ENCODE results near the gene DNAH7. TPM values are rescaled to one million over a fixed set of nuclear protein-coding genes. Genes with fewer than 3 reads are reported as not detected.

Gene DNAH7
- total RNA-seq, 1 donor from 2014 or later = 2.6 TPM

GRCh38 chr2:195820867-195821565, 247.6 kb downstream of the DNAH7 start:
- H3K4me3 Mint-ChIP-seq (ENCODE audit: unreplicated experiment) = no peak overlapping the region
- H3K27ac Mint-ChIP-seq (ENCODE audit: unreplicated experiment) = no peak overlapping the region
- no peaks in the 10 kb centered on the region for H3K9me3 Mint-ChIP-seq (ENCODE audit: unreplicated experiment)
- H3K4me1 Mint-ChIP-seq (ENCODE audit: unreplicated experiment) = no peaks in the 10 kb centered on the region
- TF ChIP-seq CTCF (IDR thresholded peaks at IDR 0.05; ENCODE audit: unreplicated experiment) = no peak
- H3K27me3 Mint-ChIP-seq (ENCODE audit: unreplicated experiment) = no peaks in the 10 kb centered on the region
- no peak for DNase-seq (ENCODE audit: low spot score)
- H3K36me3 Mint-ChIP-seq (ENCODE audit: low read depth, unreplicated experiment) = no peaks in the 10 kb centered on the region

DNA sequence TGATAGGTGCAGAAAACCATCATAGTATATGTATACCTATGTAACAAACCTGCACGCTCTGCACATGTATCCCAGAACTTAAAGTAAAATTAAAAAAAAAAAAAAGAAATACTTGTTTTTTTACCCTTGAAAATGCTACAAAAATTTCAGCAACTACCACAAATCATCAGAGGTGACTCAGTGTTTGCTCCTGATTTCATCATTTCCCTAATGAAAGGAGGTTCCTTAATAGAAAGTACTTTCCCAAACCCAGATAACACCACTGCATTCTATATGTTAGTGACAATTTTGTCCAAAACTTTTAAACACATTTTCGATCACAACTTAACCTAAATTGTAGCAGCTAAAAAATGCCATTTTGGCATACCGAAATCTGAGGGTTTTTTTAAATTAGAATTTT, 248.3 kb downstream of the DNAH7 start:
- Mint-ChIP-seq H3K9me3 (ENCODE audit: unreplicated experiment) (no peaks in the 10 kb centered on the region), H3K4me3 (ENCODE audit: unreplicated experiment) (no peak overlapping the region), H3K27me3 (ENCODE audit: unreplicated experiment) (no peaks in the 10 kb centered on the region), H3K4me1 (ENCODE audit: unreplicated experiment) (no peaks in the 10 kb centered on the region), H3K36me3 (ENCODE audit: low read depth, unreplicated experiment) (no peaks in the 10 kb centered on the region), H3K27ac (ENCODE audit: unreplicated experiment) (no peak overlapping the region)
- DNase-seq (ENCODE audit: low spot score) = no peak
- TF ChIP-seq CTCF (IDR thresholded peaks at IDR 0.05; ENCODE audit: unreplicated experiment) = no peak

DNA sequence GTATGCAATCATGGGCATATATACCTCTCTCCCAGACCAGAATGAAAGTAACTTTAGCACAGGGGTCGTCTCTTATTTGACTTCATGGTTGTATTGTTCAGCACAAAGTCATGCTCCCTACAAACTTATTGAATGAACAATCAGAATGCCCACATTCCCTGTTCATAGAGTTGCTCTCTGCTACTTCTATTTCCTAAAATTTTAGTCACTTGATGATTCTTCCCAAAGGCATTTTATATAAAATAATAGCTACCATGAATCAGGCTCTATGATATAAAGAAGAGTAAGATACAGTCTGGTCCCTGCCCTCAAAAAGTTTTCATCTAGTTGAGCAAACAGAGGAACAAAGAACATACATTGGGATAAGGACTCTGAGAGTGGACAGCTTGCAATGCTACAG, 249.4 kb downstream of the DNAH7 start:
- TF ChIP-seq CTCF (IDR thresholded peaks at IDR 0.05; ENCODE audit: unreplicated experiment) = no peak
- Mint-ChIP-seq H3K36me3 (ENCODE audit: low read depth, unreplicated experiment) (no peaks in the 10 kb centered on the region), H3K9me3 (ENCODE audit: unreplicated experiment) (no peaks in the 10 kb centered on the region), H3K27ac (ENCODE audit: unreplicated experiment) (no peak overlapping the region), H3K27me3 (ENCODE audit: unreplicated experiment) (no peaks in the 10 kb centered on the region), H3K4me3 (ENCODE audit: unreplicated experiment) (no peak overlapping the region), H3K4me1 (ENCODE audit: unreplicated experiment) (no peaks in the 10 kb centered on the region)
- DNase-seq (ENCODE audit: low spot score) = no peak

DNA sequence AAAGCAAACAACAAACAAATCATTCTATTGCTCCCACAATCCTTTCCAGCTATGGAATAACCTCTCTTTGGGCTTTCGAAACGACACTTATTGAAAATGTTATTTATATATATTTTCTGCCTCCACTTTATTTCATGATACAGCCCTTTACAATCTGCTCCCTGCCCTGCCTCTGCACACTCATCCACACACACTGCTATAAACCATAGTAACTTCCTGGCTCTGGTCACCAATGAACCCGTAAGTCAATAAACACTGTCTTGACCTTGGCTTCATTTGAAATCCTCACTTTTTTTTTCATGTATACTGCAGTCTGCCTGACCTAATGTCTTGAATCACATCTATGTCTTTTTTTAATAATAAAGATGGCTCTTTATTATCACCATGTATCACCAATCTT, 250.1 kb downstream of the DNAH7 start:
- Mint-ChIP-seq H3K36me3 (ENCODE audit: low read depth, unreplicated experiment) (no peaks in the 10 kb centered on the region), H3K4me3 (ENCODE audit: unreplicated experiment) (no peak overlapping the region), H3K4me1 (ENCODE audit: unreplicated experiment) (no peaks in the 10 kb centered on the region), H3K27me3 (ENCODE audit: unreplicated experiment) (no peaks in the 10 kb centered on the region), H3K9me3 (ENCODE audit: unreplicated experiment) (no peaks in the 10 kb centered on the region), H3K27ac (ENCODE audit: unreplicated experiment) (no peak overlapping the region)
- no peak for DNase-seq (ENCODE audit: low spot score)
- no peak for TF ChIP-seq CTCF (IDR thresholded peaks at IDR 0.05; ENCODE audit: unreplicated experiment)

DNA sequence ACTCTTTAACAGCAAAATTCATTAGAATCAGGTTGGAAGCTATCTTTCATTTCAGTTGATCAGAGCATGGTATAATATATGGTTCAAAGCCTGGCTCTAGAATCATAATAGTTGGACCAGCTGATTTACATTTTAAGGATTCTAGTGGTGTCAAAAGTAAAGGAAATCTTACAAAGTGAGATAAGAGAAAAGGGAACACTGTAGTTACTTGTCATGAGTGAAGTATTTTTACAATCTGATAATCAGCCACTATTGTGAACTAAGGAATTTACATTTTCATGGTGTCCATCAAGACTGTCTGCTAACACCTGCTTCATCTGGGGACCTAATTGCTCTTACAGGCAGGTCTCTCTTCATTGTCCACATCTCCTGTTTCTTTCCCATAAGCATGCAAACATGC, 250.5 kb downstream of the DNAH7 start:
- Mint-ChIP-seq H3K36me3 (ENCODE audit: low read depth, unreplicated experiment) (no peaks in the 10 kb centered on the region), H3K27ac (ENCODE audit: unreplicated experiment) (no peak overlapping the region), H3K4me1 (ENCODE audit: unreplicated experiment) (no peaks in the 10 kb centered on the region), H3K9me3 (ENCODE audit: unreplicated experiment) (no peaks in the 10 kb centered on the region), H3K4me3 (ENCODE audit: unreplicated experiment) (no peak overlapping the region), H3K27me3 (ENCODE audit: unreplicated experiment) (no peaks in the 10 kb centered on the region)
- no peak for DNase-seq (ENCODE audit: low spot score)
- TF ChIP-seq CTCF (IDR thresholded peaks at IDR 0.05; ENCODE audit: unreplicated experiment) = no peak
